GM18498 (cell line): ENCODE data around the gene PHF2.

Experiments
- ATAC-seq: cut with Tn5 transposase; IDR thresholded peaks from one replicate; pipeline ENCODE4 v1.9.1; 2021; ENCODE audit warnings: mild to moderate bottlenecking, moderate library complexity; ENCODE audit not compliant: unreplicated experiment

The PHF2 gene

DNA sequence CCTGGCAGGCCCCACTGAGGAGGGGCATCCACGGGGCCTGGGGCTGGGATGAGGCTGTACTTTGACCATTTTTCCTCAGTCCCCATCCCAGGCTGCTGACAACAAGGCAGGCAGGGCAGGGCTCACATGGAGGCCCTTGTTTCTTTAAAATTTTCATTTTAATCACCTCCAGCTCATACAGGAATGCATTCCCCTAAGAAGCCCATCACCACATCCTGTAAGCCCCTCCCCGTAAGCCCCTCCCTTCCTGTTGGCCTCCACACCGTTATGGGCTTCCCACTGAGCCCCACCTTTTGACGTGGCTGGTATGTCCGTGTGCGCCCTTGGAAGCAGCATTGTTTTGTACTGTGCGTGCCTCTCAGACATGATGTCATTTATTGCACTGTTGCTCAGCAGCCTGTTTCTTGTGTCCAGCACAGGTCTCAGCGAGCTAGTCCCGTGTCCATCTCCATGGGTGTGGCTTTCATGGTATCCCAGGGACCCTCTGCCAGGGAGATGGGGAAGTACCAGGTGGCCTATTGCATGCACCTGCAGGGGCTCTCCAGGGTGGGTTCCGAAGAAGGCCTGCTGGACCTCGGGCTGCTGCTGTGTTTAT is 22.4 kb downstream of the PHF2 start:
- ATAC-seq, result no peak

DNA sequence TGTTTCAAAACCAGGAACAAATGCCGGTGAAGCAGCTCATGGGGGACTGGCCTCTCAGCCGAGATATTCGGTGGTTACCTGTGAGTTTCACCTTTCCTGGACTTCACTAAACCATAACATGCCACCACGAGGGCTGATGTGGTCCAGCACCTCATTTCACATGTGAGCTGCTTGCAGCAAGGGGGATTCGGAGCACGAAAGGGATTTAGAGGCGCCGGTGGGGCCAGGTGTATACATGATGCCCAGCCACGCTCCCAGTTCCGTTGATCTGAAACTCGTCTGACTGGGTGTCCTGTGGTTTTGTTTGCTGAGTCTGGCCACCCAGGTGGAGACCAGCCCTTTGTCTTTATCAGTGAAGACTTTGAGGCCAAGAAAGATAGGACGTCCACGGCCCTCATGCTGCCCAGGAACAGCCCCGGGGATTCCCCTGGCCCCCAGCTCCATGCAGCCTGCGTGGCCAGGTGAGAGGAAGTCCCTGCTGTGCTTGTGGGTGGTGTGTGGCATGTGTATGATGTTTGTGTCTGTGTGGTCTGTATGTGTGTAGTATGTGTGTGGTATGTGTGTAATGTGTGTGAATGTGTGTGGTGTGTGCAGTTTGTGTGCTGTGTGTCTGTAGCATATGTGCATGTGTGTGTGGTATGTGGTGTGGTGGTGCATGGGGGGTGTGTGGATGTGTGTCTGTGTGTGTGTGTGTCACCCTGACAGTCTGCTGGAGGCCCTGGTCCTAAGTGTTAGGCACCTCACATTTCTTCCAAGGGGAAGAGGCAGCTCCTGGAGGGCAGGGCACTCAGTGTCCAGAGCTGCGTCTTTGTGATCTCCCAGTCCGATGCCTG is 23.4 kb downstream of the PHF2 start:
- no peak for ATAC-seq

DNA sequence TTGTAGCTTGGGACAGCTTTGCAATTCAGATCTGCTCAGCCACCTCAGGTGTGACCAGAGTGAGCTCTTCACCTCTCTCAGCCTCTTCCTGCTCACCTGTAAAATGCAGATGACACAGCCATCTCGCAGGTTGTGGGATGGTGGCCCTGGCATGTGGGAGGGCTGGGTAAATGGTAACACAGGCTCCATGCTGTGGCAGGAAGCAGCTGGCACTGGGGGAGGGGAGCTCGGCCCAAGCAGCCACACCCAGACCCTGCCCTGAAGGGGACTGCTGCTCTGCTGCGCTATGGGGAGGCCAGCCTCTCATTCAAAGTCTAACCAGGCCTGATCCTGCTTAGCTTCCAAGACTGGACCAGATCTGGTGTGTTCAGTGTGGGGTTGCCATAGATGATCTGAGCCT is 24.1 kb downstream of the PHF2 start:
- ATAC-seq, result no peak

DNA sequence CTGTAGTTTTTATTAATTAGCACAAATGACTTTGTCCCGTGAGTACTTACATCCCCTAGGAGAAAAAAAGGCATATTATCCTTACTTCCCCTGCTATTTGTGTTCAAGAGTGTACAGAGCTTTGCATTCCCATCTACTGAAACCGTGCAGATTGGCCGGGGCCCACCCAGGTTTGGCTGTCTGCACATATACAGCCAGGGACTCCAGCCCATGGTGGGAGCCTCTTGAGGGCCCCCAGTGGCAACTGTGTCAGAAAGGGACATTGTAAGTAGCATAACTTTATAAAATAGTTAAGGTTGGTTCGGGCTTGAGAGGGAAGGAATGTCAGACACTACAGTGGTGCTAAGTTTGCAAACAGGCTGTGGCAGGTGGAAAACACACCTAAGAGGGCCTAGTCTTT is 24.7 kb downstream of the PHF2 start:
- no peak for ATAC-seq

DNA sequence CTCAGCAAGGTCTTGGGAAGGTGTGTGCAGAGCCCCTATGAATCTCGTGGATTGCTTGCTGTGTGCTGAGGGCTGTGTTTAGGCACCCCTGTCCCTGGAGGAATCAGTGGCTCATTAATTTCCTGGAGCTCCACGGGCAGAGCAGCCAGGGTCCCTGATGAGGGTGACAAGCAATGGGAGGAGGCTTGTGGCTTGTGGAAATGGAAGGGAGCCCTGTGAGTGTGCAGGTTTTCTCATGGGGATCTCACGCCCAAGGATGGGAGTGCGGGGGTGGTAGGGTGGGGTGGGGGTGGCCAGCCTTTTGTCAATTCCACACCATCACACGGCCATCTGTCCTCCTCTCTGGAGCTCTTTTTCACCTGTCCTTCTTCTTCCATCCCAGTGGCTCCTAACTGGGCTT is 25.3 kb downstream of the PHF2 start:
- ATAC-seq, result no peak

DNA sequence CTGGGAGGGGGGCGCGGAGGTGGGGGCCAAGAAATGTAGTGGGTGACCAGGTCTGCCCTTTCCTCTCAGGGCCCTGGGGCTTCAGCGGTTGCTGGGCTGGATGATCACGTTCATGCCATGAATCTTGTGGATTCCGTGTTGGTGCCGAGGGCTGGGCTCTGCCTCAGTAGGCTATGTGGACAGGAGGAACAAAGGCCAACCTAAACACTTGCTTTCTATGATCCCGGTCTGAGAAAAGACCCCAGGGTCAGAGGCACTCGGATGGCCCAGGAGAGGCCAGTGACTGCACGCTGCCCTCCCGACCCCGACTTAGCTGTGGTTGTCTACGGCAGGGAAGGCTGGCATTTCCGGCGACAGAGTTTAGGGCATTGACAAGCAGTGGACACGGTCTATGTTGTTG is 26.6 kb downstream of the PHF2 start:
- no peak for ATAC-seq

DNA sequence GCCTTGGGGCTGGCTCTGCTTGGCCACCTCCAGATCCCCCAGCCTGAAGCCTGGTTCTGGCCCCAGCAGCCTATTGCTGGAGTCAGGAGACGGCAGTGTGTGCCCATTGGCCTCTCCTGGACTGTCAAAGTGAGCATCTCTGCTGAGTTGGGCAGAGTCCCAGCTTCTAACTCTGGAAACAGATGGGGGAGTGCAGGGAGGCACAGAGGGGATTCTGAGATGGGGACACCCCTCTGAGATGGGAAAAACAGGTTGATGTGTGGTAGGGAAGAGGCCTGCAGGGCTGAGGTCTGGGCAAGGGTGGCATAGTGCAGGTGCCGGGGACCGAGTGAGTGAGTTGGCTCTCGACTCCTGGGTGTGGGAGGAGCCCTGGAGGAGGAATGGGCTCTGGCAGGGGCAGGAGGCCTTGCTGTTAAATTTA is 27.5 kb downstream of the PHF2 start:
- ATAC-seq, result no peak

DNA sequence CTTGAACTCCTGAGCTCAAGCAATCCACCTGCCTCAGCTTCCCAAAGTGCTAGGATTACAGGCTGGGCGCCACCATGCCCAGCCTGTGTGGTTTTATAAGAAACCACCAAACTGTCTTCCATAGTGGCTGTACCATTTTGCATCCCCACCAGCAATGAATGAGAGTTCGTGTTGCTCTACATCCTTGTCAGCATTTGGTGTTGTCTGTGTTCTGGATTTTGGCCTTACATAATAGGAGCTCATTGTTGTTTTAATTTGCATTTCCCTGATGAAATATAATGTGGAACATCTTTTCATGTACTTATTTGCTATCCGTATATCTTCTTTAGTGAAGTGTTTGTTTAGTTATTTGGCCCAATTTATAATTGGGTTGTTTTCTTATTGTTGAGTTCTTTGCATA is 29.8 kb downstream of the PHF2 start:
- ATAC-seq, result no peak

DNA sequence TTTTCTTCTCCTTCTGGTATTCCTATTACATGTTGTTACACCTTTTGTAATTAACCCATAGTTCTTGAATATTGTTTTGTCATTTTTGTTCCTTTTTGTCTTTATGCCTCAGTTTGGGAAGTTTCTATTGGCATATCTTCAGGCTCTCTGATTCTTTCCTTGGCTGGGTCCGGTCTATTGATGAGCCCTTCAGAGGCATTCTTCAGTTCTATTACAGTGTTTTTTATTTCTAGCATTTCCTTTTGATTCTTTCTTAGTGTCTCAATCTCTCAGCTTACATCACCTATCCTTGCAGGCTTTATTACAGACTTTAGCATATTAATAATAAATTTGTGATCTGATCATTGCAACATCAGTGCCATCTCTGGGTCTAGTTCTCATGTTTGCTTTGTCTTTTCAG is 33.8 kb downstream of the PHF2 start:
- no peak for ATAC-seq

DNA sequence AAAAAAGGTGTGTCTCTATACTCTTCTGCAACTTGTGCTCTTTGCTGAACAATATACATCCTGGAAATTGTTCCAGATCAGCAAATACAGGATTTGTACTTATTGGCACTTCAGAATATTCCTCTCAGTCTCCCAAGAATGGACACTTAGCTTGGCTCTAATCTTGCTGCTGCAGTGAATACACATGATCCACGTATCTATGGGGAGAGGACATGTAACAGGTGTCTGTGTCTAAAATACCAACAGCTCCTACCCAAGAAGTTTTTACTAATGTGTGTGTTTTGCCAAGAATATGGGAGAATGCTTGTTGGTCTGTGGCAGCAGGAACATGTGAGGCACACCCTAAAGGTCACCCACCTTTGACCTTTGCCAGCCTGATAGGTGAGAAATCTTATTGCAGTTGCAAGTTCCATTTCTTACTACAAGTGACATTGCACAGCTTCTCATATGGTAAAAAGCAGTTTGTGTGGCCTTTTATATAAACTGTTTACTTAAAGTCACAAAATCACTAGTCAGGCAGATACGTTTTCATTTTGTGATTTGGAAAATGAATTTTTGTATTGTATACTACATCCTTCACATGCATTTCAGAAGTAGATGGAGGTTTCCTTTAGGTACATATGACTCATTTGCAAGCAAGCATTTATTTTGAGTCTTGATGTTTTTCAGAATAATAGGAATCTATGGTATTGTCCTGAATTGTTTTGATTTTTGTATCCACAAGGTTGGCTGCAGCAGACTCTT is 35.8 kb downstream of the PHF2 start:
- no peak for ATAC-seq

DNA sequence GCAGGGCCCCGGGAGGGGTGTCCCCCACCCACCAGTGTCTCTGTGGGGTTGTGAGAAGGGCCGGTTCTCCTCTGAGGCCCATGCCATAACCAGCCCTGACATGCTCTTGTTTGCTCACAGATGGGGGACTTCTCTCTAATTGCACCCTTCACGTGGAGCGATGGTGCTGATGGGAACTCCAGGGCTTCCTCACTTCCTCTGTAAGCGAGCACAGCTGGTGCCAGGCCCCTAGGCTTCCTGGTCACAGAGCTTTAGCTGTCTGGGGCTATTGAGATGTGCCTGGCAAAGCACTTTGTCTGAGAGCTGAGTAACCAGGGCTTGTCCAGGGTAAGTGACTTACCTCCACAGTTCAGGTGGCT is 36.4 kb downstream of the PHF2 start:
- peak; percentile 86 for ATAC-seq

DNA sequence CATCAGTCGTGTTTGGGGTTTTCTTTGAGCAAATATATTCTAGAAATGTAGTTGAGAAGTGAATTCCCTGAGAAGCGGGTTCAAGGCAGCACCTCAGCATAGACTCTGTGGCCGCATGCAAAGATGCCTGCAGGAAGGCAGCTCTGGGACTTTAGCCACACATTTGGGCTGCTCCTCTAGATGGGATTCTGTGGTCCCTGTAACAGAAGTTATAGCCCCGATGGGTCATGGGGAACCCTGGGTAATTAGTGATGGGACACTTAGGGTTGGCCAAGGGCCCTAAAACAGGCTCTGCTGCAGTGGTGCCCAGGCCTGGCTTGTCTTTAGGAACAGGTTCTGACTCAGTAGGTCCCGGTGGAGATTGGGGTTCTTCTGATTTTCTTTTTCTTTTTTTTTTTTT is 36.8 kb downstream of the PHF2 start:
- ATAC-seq, result no peak

DNA sequence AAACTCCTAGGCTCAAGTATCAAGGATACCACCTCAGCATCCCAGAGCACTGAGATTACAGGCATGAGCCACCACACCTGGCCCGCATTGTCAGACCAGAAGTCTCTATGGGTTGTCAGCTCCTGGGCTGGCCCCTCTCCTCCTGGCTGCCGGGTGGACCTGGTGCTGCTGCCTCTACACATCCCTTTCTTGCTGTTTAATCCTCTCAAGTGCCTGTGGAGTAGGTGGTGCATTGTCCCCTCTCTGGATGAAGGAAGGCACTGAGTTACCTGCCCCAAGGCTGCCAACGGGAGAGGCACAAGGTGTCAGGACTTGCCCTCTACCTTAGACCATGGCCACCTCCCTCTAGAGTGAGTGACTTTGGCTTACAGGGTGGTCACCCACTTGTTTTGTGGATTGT is 37.4 kb downstream of the PHF2 start:
- no peak for ATAC-seq

DNA sequence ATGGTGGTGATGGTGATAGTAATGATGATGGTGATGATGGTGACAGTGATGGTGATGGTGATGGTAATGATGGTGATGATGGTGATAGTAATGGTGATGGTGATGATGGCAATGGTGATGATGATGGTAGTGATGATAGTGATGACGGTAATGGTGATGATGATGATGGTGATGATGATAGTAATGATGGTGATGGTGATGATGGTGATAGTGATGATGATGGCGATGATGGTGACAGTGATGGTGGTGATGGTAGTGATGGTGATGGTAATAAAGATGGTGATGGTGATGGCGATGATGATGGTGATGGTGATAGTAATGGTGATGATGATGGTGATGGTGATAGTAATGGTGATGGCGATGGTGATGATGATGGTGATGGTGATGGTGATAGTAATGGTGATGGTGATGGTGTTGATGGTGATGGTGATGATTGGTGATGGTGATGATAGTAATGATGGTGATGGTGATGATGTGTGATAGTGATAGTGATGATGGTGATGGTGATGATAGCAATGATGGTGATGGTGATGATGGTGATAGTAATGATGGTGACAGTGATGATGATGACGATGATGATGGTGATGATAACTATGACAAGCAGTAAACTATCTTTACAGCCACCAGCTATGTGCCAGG is 38.6 kb downstream of the PHF2 start:
- no peak for ATAC-seq

DNA sequence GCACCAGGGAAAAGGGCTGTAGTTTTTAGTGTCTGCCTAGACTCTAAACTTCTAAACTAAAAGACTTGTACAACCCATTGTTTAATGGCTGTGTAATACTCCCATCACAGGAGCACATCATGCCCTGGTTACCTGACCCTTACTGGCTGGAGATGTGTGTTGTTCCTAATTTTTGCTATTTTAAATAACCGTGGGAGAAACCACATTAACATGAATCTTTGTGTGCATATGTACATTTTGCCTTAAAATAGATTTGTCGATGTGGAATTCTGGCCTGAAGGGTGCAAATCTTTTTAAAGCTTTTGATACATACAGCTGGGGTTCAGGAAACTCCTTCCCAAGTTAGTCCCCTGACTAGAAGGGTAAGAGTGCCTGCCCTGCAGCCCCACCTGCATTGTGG is 39.7 kb downstream of the PHF2 start:
- ATAC-seq, result no peak

DNA sequence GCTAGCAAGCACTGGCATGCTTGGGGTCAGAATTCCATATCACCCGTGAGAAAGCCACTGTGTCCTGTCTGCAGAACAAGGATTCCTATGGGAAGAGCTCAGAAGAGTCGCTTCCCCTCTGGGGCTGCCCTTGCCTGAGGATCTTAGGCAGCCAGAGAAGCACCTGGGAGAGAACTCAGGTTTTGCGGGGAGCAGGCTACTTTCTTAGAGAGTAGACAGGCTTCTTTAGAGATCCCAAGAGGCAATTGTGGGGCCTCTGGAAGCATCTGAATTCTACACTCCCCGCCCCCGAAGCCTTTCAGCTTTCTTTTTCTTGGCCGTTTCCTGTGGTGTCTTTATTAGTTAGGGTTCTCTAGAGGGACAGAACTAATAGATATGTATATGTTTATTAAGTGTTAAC is 40.9 kb downstream of the PHF2 start:
- no peak for ATAC-seq

DNA sequence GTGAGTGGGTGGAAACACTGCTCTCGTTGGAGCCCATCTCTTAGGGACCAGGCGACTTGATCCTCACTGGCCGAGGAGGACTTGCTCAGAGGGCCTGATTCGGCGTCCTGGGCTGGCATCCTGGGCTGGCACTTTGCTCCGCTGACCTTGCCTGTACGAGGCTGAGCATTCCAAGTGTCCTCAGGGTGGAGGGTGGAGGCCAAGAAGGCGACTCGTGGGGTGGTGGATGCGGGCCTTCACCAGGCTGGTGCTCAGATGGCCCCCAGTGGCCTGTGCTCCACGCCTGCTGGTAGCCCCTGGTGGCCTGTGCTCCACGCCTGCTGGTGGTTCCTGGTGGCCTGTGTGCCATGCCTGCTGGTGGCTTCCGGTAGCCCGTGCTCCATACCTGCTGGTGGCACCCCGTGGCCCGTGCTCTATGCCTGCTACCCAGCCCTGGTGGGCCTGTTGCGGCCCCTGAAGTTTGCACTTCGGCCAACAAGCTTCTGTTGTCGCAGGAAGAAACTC is 42.9 kb downstream of the PHF2 start:
- ATAC-seq, result no peak

DNA sequence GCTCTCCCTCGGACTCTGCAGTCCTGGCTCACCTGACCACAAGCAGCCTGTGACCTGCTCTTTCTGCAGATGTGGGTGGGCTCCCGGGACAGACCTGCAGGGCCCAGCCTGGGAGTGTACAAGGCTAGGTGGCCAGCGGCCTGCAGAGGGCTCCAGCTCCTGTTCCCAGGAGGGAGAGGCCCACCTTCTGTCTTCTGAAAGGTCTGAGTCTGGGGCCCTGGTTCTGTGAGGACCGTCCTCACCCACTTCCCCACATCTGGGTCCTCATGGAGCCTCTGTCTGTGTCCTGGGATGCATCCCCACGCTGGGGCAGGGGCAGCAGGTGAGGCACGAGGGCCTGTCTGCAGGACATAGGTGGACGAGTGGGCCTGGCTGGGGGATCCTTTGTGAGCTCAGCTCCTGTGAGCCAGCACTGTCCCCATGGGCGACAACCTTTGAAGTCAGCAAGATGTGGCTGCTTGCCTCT is 43.7 kb downstream of the PHF2 start:
- ATAC-seq, result no peak

DNA sequence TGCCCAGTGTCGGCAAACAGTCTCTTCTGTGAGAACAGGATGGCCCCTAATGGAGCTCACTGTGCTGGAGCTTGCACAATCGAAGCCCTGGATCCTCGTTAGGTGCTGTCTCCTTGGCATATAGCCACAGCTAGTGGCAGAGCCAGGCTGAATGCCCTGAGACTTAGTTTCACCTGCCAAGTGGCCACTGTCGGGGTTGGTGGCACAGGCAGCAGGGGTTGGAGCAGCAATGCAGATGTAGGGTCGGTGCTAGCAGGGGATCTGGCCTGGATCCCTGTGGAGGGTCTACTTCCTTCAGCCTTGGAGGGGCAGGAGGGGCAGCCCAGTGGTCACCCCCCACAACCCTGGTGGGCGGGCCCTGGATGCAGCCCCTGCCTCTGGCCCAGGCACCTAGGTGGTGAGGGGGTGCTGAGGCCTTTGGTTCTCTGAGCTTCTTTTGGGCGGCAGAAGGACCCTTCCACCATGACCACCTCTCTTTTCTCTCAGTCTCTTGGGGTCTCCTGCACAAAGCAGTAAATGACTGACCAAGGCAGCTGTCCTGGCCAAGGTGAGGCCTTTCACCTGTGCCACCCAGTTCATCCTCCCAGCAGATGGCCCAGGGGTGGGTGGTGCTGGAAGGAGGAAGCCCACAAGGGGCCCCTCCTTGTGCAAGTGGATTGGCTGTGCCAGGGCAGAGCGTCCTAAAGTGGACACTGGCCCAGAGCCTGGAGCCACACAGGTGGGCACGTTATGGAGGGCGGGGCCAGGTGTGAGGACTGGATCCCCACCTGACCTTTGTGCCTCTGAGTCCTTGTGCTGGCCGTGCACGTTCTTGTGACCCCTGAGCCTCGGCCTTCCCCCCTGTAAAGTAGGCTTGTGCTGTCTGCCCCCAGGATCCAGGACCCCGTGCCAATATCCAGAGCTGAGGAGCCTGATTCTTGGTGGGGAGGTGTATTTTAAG is 44.8 kb downstream of the PHF2 start:
- no peak for ATAC-seq

DNA sequence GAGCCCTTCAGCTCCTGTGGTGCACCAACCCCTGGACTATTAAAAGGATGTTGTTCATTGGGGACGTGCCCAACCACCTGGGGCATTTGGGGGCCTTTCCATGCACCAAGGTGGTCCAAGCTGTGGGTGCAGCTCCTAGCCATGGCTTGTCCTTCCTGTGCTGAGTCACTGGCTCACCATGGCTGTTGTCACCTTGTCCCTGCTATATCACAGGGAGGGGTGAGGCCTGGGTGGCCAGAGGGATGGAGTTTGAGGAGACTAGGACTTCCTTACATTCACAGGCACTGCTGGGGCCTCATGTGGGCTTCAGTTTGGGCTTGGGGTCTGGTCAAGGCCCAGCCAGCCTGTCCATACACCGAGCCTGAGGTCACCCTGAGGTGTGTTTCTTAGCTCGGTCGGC is 45.5 kb downstream of the PHF2 start:
- no peak for ATAC-seq
